Superior temporal gyrus (tissue), 1 donor: Measurements from ENCODE around the gene DPH5.
"Not testable (repeated sequence)": the region's sequence is repeated elsewhere in the genome, so short reads cannot be mapped to it uniquely, and the experiment has no call there.

ENCODE experiments used
- DNase-seq: peaks from one replicate; pipeline ENCODE4 v3.0.0-alpha.2; 2016; ENCODE audit errors: extremely low spot score

DPH5 gene

GRCh38 chr1:100989306-100990077 is 36.1 kb downstream of the DPH5 start:
- no peak for DNase-seq

GRCh38 chr1:100988121-100988520 is 37.5 kb downstream of the DPH5 start:
- no peak for DNase-seq

GRCh38 chr1:100982793-100983192 is 42.8 kb downstream of the DPH5 start:
- no peak for DNase-seq

GRCh38 chr1:100979631-100980030 is 46.0 kb downstream of the DPH5 start:
- no peak for DNase-seq

- no peak for DNase-seq
Measured at GRCh38 chr1:100976936-100977335, 48.6 kb downstream of the DPH5 start.

GRCh38 chr1:100972185-100972584 is 53.4 kb downstream of the DPH5 start:
- DNase-seq, result no peak

GRCh38 chr1:100971021-100971420 is 54.6 kb downstream of the DPH5 start:
- DNase-seq, result no peak

- no peak for DNase-seq
Measured at GRCh38 chr1:100969327-100969726, 56.3 kb downstream of the DPH5 start.

- no peak for DNase-seq
Measured at GRCh38 chr1:100968621-100969020, 57.0 kb downstream of the DPH5 start.

- no peak for DNase-seq
Measured at GRCh38 chr1:100960098-100960497, 65.5 kb downstream of the DPH5 start.

GRCh38 chr1:100959502-100960060 is 66.0 kb downstream of the DPH5 start:
- DNase-seq, result no peak

GRCh38 chr1:100955322-100955721 is 70.3 kb downstream of the DPH5 start:
- no peak for DNase-seq

- no peak for DNase-seq
Measured at GRCh38 chr1:100953960-100954730, 71.4 kb downstream of the DPH5 start.

- not testable (repeated sequence) for DNase-seq
Measured at GRCh38 chr1:100952970-100953369, 72.6 kb downstream of the DPH5 start.

GRCh38 chr1:100952104-100952745 is 73.4 kb downstream of the DPH5 start:
- DNase-seq, result no peak

GRCh38 chr1:100950781-100951180 is 74.8 kb downstream of the DPH5 start:
- no peak for DNase-seq

- no peak for DNase-seq
Measured at GRCh38 chr1:100950337-100950736, 75.2 kb downstream of the DPH5 start.

- DNase-seq, result not testable (repeated sequence)
Measured at GRCh38 chr1:100949515-100950158, 75.9 kb downstream of the DPH5 start.

GRCh38 chr1:100948721-100949405 is 76.7 kb downstream of the DPH5 start:
- DNase-seq, result not testable (repeated sequence)

- not testable (repeated sequence) for DNase-seq
Measured at GRCh38 chr1:100947816-100948215, 77.8 kb downstream of the DPH5 start.

GRCh38 chr1:100946064-100946463 is 79.5 kb downstream of the DPH5 start:
- DNase-seq, result not testable (repeated sequence)
